PC-9 (cell line): ENCODE data around the gene ROGDI. TPM values are rescaled to one million over a fixed set of nuclear protein-coding genes. Genes with fewer than 3 reads are reported as not detected.

ENCODE experiments used
- BruUV-seq: library from RNA; stranded (reverse); fragments of 400-500 nt; replicated peaks from 2 replicates; lab custom pipeline; 2021; lab: Mats Ljungman, UMichigan
- CTCF ChIA-PET: fragments of 300-600 bp; sonication (Branson Sonifier 250); formaldehyde crosslinking; loops from one replicate; lab custom pipeline; 2022; ENCODE audit warnings: antibody characterized with exemption; lab: Charles Lee
- POLR2A ChIA-PET: fragments of 300-600 bp; sonication (Branson Sonifier 250); formaldehyde crosslinking; loops from one replicate; lab custom pipeline; 2022; ENCODE audit warnings: antibody characterized with exemption; ENCODE audit not compliant: unreplicated experiment; lab: Charles Lee
- DNase-seq, 2 experiments: peaks; one replicate each; pipeline versions ENCODE4 v3.0.0 to v3.0.0-alpha.2; 2015 to 2022; ENCODE audit warnings: mixed read lengths in 1 of 2
- H2AFZ ChIP-seq: fragments of 200-600 bp; sonication (generic); 2 replicates; pipeline ENCODE4 v1.8.1; 2017; ENCODE audit warnings: antibody characterized with exemption
- H3F3A ChIP-seq: fragments of 200-600 bp; sonication (generic); 2 replicates; pipeline ENCODE4 v1.8.1; 2017; ENCODE audit warnings: antibody characterized with exemption, mild to moderate bottlenecking, low read depth; ENCODE audit not compliant: insufficient read depth
- H3K27ac ChIP-seq: fragments of 200-600 bp; sonication (generic); 2 replicates; pipeline ENCODE4 v1.6.1; 2016; ENCODE audit warnings: mixed run types
- H3K27me3 ChIP-seq: fragments of 200-600 bp; sonication (generic); 2 replicates; pipeline ENCODE4 v1.6.1; 2016; ENCODE audit warnings: low read depth, mixed run types; ENCODE audit not compliant: insufficient read depth
- H3K36me3 ChIP-seq: fragments of 200-600 bp; sonication (generic); 2 replicates; pipeline ENCODE4 v1.6.1; 2016; ENCODE audit warnings: low read depth, mixed run types
- H3K4me1 ChIP-seq: fragments of 200-600 bp; sonication (generic); replicated peaks from 2 replicates; pipeline ENCODE4 v1.6.1; 2016; ENCODE audit warnings: mixed run types; ENCODE audit not compliant: insufficient read depth
- H3K4me2 ChIP-seq: fragments of 200-600 bp; sonication (generic); 2 replicates; pipeline ENCODE4 v1.6.1; 2017; ENCODE audit warnings: mixed run types
- H3K4me3 ChIP-seq: fragments of 200-600 bp; sonication (generic); 2 replicates; pipeline ENCODE4 v1.6.1; 2016; ENCODE audit warnings: mixed run types
- H3K79me2 ChIP-seq: fragments of 200-600 bp; sonication (generic); 2 replicates; pipeline ENCODE4 v1.6.1; 2017; ENCODE audit warnings: low read depth, mixed run types
- H3K9me2 ChIP-seq: fragments of 200-600 bp; sonication (generic); 2 replicates; pipeline ENCODE4 v1.8.1; 2017; ENCODE audit warnings: mild to moderate bottlenecking; ENCODE audit not compliant: insufficient read depth
- H3K9me3 ChIP-seq: fragments of 200-600 bp; sonication (generic); 2 replicates; pipeline ENCODE4 v1.8.1; 2016; ENCODE audit warnings: low read depth; ENCODE audit not compliant: insufficient read depth
- H4K20me1 ChIP-seq: fragments of 200-600 bp; sonication (generic); 2 replicates; pipeline ENCODE4 v1.8.1; 2017; ENCODE audit not compliant: insufficient read depth
- CTCF ChIP-seq: fragments of 200-600 bp; sonication (generic); conservative IDR thresholded peaks from 2 replicates; pipeline ENCODE4 v1.6.1; 2017; ENCODE audit warnings: mixed run types, antibody characterized with exemption, mild to moderate bottlenecking, moderate library complexity
- EZH2 ChIP-seq: fragments of 200-600 bp; sonication (generic); IDR thresholded peaks from 2 replicates; pipeline ENCODE4 v1.8.0; 2017; ENCODE audit warnings: antibody characterized with exemption, low read depth
- intact Hi-C: fragments of 100-400 bp; cut with micrococcal nuclease; formaldehyde crosslinking; loops from one replicate; pipeline ENCODE4 v1.10.0; 2022; ENCODE audit not compliant: unreplicated experiment
- total RNA-seq: library from RNA; stranded (reverse); gene quantifications from 2 replicates; pipeline ENCODE4 v1.2.3, GENCODE V29; 2021

The ROGDI gene
- total RNA-seq, 1 experiment from 2014 or later = 40.8 TPM

- no peaks in the 10 kb centered on the region for H3K9me3 ChIP-seq
- intact Hi-C loops = loop anchor here (5.0 kb wide), 1 partner anchor 190 kb away; the partner anchor contains the start of gene SEC14L5
- ChIA-PET CTCF (no interaction called here), POLR2A (interaction anchor here (0.7 kb wide), 1 partner anchor 35 kb away, joined by 3 read pairs; the partner anchor contains the start of gene ROGDI)
- H3F3A ChIP-seq = peaks cover 11% of the 10 kb centered on the region; the same call in 1 of the 2 replicates
- no TSS peak for BruUV-seq
- H2AFZ ChIP-seq = peak within 1 kb of the TSS; percentile 85
- H4K20me1 ChIP-seq = no peaks in the 10 kb centered on the region
- no peaks in the 10 kb centered on the region for H3K9me2 ChIP-seq
- H3K79me2 ChIP-seq = peaks cover 17% of the 10 kb centered on the region
- no peaks in the 10 kb centered on the region for H3K27me3 ChIP-seq
- DNase-seq = peak; percentile 89 to 99
- peak within 1 kb of the TSS; percentile 89 for H3K4me2 ChIP-seq
- H3K27ac ChIP-seq = peak within 1 kb of the TSS; percentile 68
- TF ChIP-seq CTCF (no peak), EZH2 (no peak)
- H3K4me1 ChIP-seq = peaks cover 10% of the 10 kb centered on the region
- H3K4me3 ChIP-seq = peak within 1 kb of the TSS; percentile 70
- H3K36me3 ChIP-seq = no peaks in the 10 kb centered on the region
Measured at GRCh38 chr16:4766875-4767628, 35.4 kb downstream of the ROGDI start, which contains the start of gene ZNF500. Gene ZNF500, minus strand, starts transcription at chr16:4767162. Its CDS starts 1,184 bp downstream, at chr16:4765978.

GRCh38 chr16:4765511-4766474 is 36.6 kb downstream of the ROGDI start:
- H4K20me1 ChIP-seq = no peaks in the 10 kb centered on the region
- peak overlapping the region; percentile 81; the same call in 1 of the 2 replicates for H2AFZ ChIP-seq
- H3K36me3 ChIP-seq = no peaks in the 10 kb centered on the region
- peaks cover 17% of the 10 kb centered on the region for H3K79me2 ChIP-seq
- peaks cover 10% of the 10 kb centered on the region for H3K4me1 ChIP-seq
- CTCF ChIA-PET = interaction anchor here (0.6 kb wide), 2 partner anchors 82 to 141 kb away, joined by 3 read pairs; partner anchors contain the start of gene MGRN1
- H3K4me2 ChIP-seq = peak overlapping the region; percentile 89
- no peak for DNase-seq
- TF ChIP-seq EZH2 (no peak), CTCF (no peak)
- no peak overlapping the region for H3K27ac ChIP-seq
- H3K9me2 ChIP-seq = no peaks in the 10 kb centered on the region
- no peaks in the 10 kb centered on the region for H3K9me3 ChIP-seq
- intact Hi-C loops = loop anchor here (5.0 kb wide), 1 partner anchor 192 kb away; the partner anchor contains the start of gene SEC14L5
- no peaks in the 10 kb centered on the region for H3K27me3 ChIP-seq
- POLR2A ChIA-PET = interaction anchor here (0.6 kb wide), 1 partner anchor 32 kb away, joined by 8 read pairs; the partner anchor contains the start of genes ANKS3 and DNAAF8
- H3F3A ChIP-seq = peaks cover 11% of the 10 kb centered on the region; the same call in 1 of the 2 replicates
- H3K4me3 ChIP-seq = peak overlapping the region; percentile 70
- BruUV-seq = no TSS peak

GRCh38 chr16:4763791-4764190 is 38.6 kb downstream of the ROGDI start:
- H3K79me2 ChIP-seq = peaks cover 17% of the 10 kb centered on the region
- no peak overlapping the region for H3K4me2 ChIP-seq
- ChIA-PET CTCF (no interaction called here), POLR2A (no interaction called here)
- no TSS peak for BruUV-seq
- H4K20me1 ChIP-seq = no peaks in the 10 kb centered on the region
- H3K9me2 ChIP-seq = no peaks in the 10 kb centered on the region
- H3F3A ChIP-seq = peaks cover 8% of the 10 kb centered on the region; the same call in 1 of the 2 replicates
- no peak for DNase-seq
- no peak overlapping the region for H3K27ac ChIP-seq
- no peak for TF ChIP-seq CTCF
- no peak for TF ChIP-seq EZH2
- peaks cover 7% of the 10 kb centered on the region; the same call in 1 of the 2 replicates for H3K4me1 ChIP-seq
- H3K4me3 ChIP-seq = no peak overlapping the region
- no peak overlapping the region for H2AFZ ChIP-seq
- no peaks in the 10 kb centered on the region for H3K9me3 ChIP-seq
- no peaks in the 10 kb centered on the region for H3K27me3 ChIP-seq
- intact Hi-C loops = no loop called here
- 0 out of 2 replicates have a peak, but pooled peaks cover 3% of the 10 kb centered on the region for H3K36me3 ChIP-seq
